IPS-15b (cell line): Measurements from ENCODE around the gene CTAGE4.
"Not testable (repeated sequence)": the region's sequence is repeated elsewhere in the genome, so short reads cannot be mapped to it uniquely, and the experiment has no call there.

Experiments
- H3K27me3 ChIP-seq: one replicate; pipeline ENCODE4 v1.6.1; 2013; ENCODE audit warnings: low read length; ENCODE audit not compliant: control insufficient read depth, insufficient read depth
- H3K36me3 ChIP-seq: one replicate; pipeline ENCODE4 v1.6.1; 2013; ENCODE audit warnings: low read length; ENCODE audit not compliant: control insufficient read depth, insufficient read depth
- H3K4me1 ChIP-seq: one replicate; pipeline ENCODE4 v1.6.1; 2013; ENCODE audit warnings: mild to moderate bottlenecking, low read length; ENCODE audit not compliant: control insufficient read depth, insufficient read depth
- H3K4me3 ChIP-seq: one replicate; pipeline ENCODE4 v1.5.1; 2013; ENCODE audit warnings: low read depth, low read length
- H3K9ac ChIP-seq: one replicate; pipeline ENCODE4 v1.6.1; 2013; ENCODE audit warnings: low read depth, mild to moderate bottlenecking, low read length
- H3K9me3 ChIP-seq: one replicate; pipeline ENCODE4 v1.6.1; 2013; ENCODE audit warnings: mild to moderate bottlenecking, low read length; ENCODE audit not compliant: control insufficient read depth, insufficient read depth

Gene CTAGE4, protein sequence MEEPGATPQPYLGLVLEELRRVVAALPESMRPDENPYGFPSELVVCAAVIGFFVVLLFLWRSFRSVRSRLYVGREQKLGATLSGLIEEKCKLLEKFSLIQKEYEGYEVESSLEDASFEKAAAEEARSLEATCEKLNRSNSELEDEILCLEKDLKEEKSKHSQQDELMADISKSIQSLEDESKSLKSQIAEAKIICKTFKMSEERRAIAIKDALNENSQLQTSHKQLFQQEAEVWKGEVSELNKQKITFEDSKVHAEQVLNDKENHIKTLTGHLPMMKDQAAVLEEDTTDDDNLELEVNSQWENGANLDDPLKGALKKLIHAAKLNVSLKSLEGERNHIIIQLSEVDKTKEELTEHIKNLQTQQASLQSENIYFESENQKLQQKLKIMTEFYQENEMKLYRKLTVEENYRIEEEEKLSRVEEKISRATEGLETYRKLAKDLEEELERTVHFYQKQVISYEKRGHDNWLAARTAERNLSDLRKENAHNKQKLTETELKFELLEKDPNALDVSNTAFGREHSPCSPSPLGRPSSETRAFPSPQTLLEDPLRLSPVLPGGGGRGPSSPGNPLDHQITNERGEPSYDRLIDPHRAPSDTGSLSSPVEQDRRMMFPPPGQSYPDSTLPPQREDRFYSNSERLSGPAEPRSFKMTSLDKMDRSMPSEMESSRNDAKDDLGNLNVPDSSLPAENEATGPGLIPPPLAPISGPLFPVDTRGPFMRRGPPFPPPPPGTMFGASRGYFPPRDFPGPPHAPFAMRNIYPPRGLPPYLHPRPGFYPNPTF

GRCh38 chr7:144183166-144183565 is at the start of gene CTAGE4:
Gene CTAGE4, plus strand, starts transcription at chr7:144183466. Its CDS starts 38 bp downstream, at chr7:144183504.
- H3K9me3 ChIP-seq: not testable (repeated sequence)

GRCh38 chr7:144134116-144134515 is 49.1 kb upstream of the CTAGE4 start:
- Histone ChIP-seq H3K4me1 (no peaks in the 10 kb centered on the region), H3K4me3 (no peak overlapping the region), H3K36me3 (no peaks in the 10 kb centered on the region), H3K9ac (no peak overlapping the region), H3K9me3 (no peaks in the 10 kb centered on the region), H3K27me3 (no peaks in the 10 kb centered on the region)

More at GRCh38 chr7:144183166-144183565, at the start of gene CTAGE4:
- not testable (repeated sequence) for H3K36me3 ChIP-seq, H3K27me3 ChIP-seq, H3K9ac ChIP-seq, H3K4me1 ChIP-seq, H3K4me3 ChIP-seq

GRCh38 chr7:144137501-144137900 is 45.8 kb upstream of the CTAGE4 start:
- H3K36me3 ChIP-seq: no peaks in the 10 kb centered on the region
- no peak overlapping the region for H3K9ac ChIP-seq
- H3K27me3 ChIP-seq: no peaks in the 10 kb centered on the region
- no peak overlapping the region for H3K4me3 ChIP-seq
- H3K4me1 ChIP-seq: no peaks in the 10 kb centered on the region
- H3K9me3 ChIP-seq: no peaks in the 10 kb centered on the region

DNA sequence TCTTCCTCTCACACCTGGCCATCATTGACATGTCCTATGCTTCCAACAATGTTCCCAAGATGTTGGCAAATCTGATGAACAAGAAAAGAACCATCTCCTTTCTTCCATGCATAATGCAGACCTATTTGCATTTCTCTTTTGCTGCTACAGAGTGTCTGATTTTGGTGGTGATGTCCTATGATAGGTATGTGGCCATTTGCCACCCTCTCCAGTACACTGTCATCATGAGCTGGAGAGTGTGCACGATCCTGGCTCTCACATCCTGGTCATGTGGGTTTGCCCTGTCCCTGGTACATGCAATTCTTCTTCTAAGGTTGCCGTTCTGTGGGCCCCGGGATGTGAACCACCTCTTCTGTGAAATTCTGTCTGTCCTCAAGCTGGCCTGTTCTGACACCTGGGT is 41.1 kb upstream of the CTAGE4 start:
- no peak overlapping the region for H3K9ac ChIP-seq
- H3K36me3 ChIP-seq: no peaks in the 10 kb centered on the region
- no peaks in the 10 kb centered on the region for H3K9me3 ChIP-seq
- H3K27me3 ChIP-seq: no peaks in the 10 kb centered on the region
- no peaks in the 10 kb centered on the region for H3K4me1 ChIP-seq
- no peak overlapping the region for H3K4me3 ChIP-seq

DNA sequence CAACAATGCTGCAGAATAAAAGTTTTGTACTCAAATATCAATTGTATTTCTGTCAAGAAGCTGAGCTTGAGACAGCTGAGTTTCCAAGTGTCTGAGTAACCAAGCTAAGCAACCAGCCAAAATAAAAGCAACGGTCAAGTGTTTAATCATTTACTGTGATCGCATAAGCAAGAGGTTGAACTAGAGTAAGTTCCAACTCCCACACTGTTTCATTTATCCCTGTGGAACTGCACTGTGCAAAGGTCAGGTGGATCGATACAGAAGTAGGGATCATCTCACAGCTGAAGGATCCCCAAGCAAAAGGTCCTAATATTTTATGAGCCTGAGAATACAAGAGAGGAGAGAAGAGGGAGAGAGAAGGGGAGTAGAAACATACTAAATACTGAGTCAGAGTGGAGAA is 38.8 kb upstream of the CTAGE4 start:
- H3K9ac ChIP-seq: no peak overlapping the region
- H3K4me3 ChIP-seq: no peak overlapping the region
- no peaks in the 10 kb centered on the region for H3K36me3 ChIP-seq
- no peaks in the 10 kb centered on the region for H3K27me3 ChIP-seq
- no peaks in the 10 kb centered on the region for H3K9me3 ChIP-seq
- H3K4me1 ChIP-seq: no peaks in the 10 kb centered on the region

GRCh38 chr7:144148224-144148827 is 34.9 kb upstream of the CTAGE4 start:
- Histone ChIP-seq H3K4me1 (no peaks in the 10 kb centered on the region), H3K9ac (no peak overlapping the region), H3K36me3 (no peaks in the 10 kb centered on the region), H3K9me3 (no peaks in the 10 kb centered on the region), H3K4me3 (no peak overlapping the region), H3K27me3 (no peaks in the 10 kb centered on the region)

DNA sequence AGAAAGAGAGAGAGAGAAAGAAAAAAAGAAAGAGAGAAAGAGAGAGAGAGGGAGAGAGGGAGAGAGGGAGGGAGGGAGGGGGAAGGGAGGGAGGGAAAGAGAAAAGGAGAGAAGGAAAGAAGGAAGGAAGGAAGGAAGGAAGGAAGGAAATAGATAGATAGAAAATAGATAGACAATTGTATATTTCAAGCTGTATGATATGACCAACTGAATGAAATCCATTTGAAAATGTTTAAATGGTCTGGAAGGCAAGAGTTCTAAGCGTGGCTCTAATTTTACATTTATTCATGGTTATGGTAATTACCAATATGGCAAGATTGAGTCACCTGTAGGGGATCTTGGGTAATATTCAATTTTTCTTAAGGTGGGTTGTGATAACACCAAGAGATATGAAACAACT is 24.4 kb upstream of the CTAGE4 start:
- Histone ChIP-seq H3K9me3 (no peaks in the 10 kb centered on the region), H3K4me3 (no peak overlapping the region), H3K4me1 (no peaks in the 10 kb centered on the region), H3K36me3 (no peaks in the 10 kb centered on the region), H3K27me3 (no peaks in the 10 kb centered on the region), H3K9ac (no peak overlapping the region)

DNA sequence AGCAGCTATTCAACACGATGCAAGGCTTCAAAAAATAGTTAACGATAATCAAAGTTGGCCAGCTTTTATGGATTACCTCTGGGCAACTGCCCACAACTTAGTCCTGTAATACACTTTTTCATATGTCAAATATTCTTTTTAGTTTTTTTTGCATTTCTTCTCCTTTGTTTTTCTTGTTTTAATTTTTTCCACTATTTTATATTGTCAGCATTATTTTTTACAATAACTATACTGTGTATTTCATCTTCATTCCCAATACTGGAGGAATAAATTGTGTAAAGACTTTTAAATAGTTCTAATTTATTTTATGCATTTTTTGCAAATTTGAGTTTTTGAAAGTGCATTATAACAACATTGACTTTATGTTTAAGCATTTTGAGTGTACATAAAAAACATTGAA is 18.5 kb upstream of the CTAGE4 start:
- H3K9ac ChIP-seq: no peak overlapping the region

DNA sequence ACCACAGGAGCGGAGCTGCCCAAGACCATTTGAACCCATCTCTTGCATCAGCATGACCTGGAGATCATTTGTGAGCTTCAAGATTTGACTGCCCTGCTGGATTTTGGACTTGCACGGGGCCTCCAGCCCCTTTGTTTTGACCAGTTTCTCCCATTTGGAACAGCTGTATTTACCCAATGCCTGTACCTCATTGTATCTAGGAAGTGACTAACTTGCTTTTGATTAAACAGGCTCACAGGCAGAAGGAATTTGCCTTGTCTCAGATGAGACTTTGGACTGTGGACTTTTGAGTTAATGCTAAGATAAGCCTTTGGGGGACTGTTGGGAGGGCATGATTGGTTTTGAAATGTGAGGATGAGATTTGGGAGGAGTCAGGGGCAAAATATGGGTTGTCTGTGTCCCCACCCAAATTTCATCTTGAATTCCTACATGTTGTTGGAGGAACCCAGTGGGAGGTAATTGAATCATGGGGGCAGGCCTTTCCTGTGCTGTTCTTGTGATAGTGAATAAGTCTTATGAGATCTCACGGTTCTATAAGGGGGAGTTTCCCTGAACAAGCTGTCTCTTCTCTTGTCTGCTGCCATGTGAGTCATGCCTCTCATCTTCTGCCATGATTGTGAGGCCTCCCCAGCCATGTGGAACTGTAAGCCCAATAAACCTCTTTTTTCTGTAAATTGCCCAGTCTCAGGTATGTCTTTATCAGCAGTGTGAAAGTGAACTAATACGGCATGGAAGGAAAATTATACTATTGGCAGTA is 11.5 kb upstream of the CTAGE4 start:
- H3K36me3 ChIP-seq, H3K9ac ChIP-seq, H3K4me1 ChIP-seq, H3K4me3 ChIP-seq, H3K9me3 ChIP-seq, H3K27me3 ChIP-seq: not testable (repeated sequence)

More for the DNA sequence above, 18.5 kb upstream of the CTAGE4 start:
- Histone ChIP-seq H3K4me3 (no peak overlapping the region), H3K4me1 (no peaks in the 10 kb centered on the region), H3K27me3 (no peaks in the 10 kb centered on the region), H3K36me3 (no peaks in the 10 kb centered on the region), H3K9me3 (no peaks in the 10 kb centered on the region)

- Histone ChIP-seq H3K4me1 (no peaks in the 10 kb centered on the region), H3K27me3 (no peaks in the 10 kb centered on the region), H3K4me3 (no peak overlapping the region), H3K9ac (no peak overlapping the region), H3K36me3 (no peaks in the 10 kb centered on the region), H3K9me3 (no peaks in the 10 kb centered on the region)
These were observed 8.7 kb upstream of the CTAGE4 start for GRCh38 chr7:144174613-144175012.

DNA sequence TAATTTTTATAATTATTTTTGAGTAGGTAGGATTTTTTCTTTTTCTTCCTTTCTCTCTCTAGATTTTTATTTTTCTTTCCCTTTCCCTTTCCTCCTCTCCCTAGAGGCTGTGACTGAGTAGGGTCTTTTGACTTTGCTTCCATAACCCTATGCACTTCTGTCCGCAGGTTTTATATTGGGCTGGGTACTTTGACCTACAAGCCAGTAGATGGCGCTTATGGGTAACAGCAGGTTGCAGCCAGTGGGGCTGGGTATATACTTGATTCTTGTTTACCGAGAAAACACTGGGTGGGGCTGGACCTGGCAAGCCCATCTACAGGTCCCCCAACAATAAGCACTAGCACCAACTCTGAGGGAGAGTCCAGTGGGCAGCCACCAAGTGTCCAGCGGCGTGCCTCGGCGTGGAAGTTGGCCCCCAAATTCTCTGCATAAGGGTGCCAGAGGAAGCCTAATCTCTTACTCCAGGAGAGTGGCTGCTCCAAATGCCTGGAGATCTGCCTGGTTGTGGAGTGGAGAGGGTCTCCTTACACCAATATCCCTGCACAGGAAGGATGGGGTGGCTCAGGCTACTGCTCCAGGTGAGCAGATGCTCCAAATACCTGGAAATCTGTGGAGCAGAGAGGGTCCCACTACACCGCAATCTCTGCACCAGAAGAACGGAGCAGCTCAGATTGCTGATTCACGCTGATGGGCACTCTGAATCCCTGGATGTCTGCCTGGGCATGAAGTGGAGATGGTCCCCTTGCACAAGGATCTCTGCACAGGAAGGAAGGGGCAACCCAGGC is 4.7 kb upstream of the CTAGE4 start:
- H3K9me3 ChIP-seq, H3K27me3 ChIP-seq, H3K4me3 ChIP-seq, H3K36me3 ChIP-seq, H3K9ac ChIP-seq, H3K4me1 ChIP-seq: not testable (repeated sequence)
